HG02852 (cell line): ENCODE measurements around the gene MSGN1.

Source experiments
- ATAC-seq: cut with Tn5 transposase; IDR thresholded peaks from one replicate; pipeline ENCODE4 v1.9.1; 2021; ENCODE audit warnings: mild to moderate bottlenecking, moderate library complexity; ENCODE audit not compliant: unreplicated experiment

The MSGN1 gene

DNA sequence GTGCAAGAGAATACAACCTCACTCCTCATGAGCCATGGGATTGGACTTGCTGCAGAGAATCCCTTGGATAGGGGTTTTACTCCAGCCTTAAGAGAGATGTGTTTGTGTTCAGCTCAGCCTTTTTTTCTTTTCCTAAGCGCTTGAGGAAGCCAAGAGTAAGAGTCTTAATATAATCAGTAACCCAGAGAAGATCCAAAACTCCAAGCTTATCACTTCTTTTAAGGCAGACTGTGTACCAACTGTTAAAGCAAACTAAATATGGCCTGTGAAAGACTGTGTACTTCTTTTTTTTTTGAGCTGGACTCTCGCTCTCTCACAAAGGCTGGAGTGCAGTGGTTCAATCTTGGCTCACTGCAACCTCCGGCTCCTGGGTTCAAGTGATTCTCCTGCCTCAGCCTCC, 30.4 kb downstream of the MSGN1 start:
- no peak for ATAC-seq

- no peak for ATAC-seq
Observed at GRCh38 chr2:17847236-17847635, 31.0 kb downstream of the MSGN1 start.

- no peak for ATAC-seq
Observed at GRCh38 chr2:17849275-17849674, 33.0 kb downstream of the MSGN1 start.

DNA sequence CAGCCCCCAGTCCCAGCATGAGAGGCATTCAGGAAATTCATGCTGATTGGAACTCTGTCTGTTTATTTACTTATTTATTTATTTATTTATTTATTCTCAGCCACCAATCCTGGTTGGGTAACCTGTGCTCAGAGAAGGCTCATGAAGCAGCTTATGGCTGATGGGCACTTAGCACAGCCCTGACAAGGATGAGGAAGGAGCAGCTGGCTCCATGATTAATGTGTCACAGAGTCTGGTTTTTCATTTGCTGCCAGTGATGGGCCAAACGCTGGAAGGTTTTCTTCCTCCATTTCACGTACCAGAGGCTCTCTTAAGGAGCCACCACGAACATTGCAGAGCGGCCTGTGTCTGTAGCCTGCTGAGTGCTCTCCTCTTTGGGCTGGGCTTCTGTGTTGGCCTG, 33.9 kb downstream of the MSGN1 start:
- no peak for ATAC-seq

GRCh38 chr2:17851731-17852585, 35.7 kb downstream of the MSGN1 start:
- peak; percentile 80 for ATAC-seq

DNA sequence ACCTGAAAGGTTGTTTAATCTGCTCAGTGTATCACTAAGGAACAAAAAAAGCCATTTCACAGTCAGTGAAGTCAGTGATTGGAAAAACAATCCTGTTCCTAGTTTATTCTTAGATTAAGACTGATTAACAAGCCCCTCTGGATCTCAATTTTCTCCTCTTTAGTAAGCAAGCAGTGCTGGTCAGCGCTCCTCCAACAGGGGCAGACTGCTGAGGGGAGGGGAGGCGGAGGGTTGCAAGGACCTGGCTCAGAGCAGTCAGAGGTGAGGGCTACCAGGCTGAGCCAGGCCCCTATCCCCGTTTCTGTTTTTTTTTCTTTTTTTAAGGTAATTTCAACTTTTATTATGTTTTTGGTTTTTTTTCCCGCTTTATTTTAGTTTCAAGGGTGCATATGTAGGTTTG, 37.5 kb downstream of the MSGN1 start:
- ATAC-seq: no peak

GRCh38 chr2:17857021-17857420, 40.8 kb downstream of the MSGN1 start:
- ATAC-seq: no peak

DNA sequence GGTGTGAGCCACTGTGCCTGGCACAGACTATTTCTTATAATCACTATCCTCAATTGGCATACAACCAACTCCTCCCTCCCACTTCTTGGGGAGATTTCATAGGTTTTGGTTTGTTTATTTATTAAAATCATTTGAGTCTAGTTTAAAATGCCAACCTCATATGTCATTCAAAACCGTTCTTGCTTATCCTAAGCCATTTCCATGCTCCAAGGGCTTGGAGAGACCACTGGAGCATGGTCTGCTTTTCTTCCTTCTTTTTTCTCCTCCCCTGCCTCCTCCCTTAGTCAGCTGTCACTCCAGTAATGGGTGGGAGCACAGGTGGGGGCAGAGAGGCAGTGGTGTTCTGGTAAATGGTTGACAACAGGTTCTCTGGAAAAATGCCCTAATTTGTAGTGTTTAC, 41.8 kb downstream of the MSGN1 start:
- no peak for ATAC-seq

DNA sequence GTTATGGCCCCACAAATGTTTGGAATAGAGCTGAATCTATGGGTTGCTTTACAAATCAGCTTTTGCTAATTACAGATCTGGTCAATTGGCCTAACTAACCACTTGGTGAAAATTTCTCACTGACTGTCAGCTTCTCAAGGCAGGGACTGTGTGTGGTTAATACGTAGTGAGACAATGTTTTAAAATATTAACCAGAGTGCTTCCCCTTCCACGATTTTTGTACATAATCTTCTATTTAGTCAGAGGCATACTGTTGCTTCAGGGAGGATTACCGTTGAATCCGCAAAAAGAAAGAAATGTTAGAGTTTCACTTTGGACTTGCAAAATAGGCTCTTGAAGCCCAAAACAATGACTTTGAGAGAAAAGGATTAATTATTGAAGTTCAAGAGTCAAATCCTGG, 47.3 kb downstream of the MSGN1 start:
- no peak for ATAC-seq

DNA sequence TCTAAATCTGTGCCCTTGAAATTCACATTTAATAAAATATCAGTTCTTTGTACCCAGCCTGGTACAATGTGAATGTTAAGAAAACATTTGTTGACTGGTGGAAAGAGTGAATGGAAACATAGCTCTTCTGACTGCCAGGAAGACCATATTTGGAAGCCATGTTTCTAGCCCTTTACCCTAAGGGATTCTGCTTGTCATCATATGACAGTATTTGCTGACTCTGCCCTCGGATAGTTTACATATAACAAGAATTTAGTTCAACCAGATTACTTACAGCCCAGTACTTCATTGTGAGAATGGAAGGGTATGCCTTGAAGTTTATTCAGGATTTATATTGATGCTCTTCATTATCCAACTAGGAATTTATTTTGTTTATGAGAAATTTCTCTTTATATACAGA, 48.4 kb downstream of the MSGN1 start:
- ATAC-seq: no peak

DNA sequence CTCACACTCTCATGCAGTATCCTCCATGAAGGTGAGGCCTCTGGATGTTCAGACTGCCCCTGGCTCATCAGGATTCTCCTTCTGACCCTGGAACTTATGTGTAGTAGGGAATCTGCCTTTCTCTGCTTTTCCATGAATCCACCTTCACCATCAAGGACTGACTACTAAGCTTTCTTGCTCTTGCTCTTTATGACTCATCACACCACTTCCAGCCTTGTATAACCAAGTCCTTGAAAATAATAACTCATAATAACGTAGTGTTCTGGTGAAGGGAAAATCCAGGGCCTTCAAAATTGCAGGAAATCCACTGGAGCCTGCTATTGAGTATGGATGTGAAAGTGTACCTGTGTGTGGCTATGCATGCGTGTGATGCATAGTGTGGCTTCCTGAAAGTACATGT, 50.9 kb downstream of the MSGN1 start:
- no peak for ATAC-seq
